CD4-positive, alpha-beta T cell treated with Interleukin-17A for 4 hours (primary cell): Measurements from ENCODE around the gene APOBEC3C.
"Not testable (repeated sequence)": the region's sequence is repeated elsewhere in the genome, so short reads cannot be mapped to it uniquely, and the experiment has no call there.

ENCODE experiments used
- DNase-seq: peaks from one replicate; pipeline ENCODE4 v3.0.0-alpha.2; 2020; ENCODE audit warnings: mixed read lengths

APOBEC3C gene

DNA sequence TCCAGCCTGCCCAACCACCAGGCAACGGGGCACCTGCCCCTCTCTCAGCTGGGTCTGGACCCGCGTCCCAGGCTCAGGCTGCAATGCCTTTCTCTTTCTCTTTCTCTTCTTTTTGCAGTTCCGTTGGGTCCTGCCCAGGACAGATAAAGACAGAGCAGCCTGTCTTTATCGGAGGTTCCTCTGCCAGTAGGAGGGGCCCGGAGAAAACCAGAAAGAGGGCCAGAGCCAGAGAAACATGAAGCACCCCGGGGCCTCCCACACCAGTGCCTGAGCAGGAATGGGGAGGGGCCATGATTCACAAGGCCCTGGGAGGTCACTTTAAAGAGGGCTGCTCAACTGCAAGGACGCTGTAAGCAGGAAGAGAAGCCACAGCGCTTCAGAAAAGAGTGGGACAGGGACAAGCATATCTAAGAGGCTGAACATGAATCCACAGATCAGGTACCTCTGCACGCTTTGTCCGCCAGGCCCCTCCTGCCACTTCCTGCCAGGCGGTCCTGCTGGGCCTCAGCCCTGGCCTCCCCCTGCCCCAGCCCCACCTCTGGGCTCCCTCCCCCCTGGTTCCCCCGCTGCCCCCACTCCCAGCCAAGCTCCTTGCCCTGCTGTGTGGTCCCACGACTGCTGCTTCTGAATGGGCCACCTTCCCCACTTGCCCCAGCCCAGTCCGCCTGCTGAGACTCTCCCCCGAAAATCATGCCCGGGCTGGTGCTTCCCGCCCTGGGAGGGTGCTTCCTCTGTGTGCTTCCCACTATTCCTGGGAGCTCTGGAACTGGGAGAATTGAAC lies at the start of gene APOBEC3C:
Gene APOBEC3C, plus strand, starts transcription at position 316 of the 781 bp plus-strand sequence. Its CDS starts 106 bp downstream, at position 422.
- peak; percentile 84 for DNase-seq

DNA sequence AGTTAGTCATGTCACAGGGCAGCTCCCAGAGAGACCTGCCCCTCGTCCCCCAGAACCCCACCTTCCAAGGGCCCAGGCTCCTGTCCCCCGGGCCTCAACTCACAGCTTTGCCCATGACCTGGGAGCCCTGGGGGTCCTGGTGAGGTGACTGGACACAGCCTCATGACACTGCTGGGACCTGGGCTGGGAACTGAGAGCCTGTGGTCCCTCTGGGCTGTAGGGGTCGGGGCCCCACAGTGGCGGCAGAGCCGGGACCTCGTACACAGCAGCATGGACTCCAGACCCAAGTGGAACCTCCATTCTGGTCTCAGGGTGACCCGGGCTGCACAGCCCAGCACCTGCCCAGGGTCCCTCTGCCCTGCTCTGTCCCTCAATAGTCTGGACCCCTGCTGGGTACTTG lies 49.8 kb upstream of the APOBEC3C start:
- DNase-seq: no peak

DNA sequence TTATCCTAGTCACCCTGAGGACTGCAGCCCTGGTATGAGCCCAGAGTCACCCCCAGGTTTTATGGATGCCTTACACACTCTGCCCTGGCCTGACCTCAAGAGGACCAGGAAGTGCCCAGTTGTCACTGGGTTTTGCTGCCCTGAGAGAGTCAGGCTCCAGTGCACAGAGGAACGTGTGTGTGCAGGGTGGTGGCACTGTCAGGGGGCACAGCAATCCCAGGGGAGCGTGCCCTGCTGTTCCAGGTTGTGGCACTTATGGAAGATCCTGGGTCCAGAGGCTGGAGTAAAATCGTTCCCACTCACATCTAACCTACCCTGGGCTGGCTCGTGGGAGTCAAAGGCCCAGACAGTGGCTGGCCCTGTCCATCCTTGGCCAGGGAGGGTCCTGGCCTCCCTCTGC lies 49.1 kb upstream of the APOBEC3C start:
- DNase-seq: no peak

DNA sequence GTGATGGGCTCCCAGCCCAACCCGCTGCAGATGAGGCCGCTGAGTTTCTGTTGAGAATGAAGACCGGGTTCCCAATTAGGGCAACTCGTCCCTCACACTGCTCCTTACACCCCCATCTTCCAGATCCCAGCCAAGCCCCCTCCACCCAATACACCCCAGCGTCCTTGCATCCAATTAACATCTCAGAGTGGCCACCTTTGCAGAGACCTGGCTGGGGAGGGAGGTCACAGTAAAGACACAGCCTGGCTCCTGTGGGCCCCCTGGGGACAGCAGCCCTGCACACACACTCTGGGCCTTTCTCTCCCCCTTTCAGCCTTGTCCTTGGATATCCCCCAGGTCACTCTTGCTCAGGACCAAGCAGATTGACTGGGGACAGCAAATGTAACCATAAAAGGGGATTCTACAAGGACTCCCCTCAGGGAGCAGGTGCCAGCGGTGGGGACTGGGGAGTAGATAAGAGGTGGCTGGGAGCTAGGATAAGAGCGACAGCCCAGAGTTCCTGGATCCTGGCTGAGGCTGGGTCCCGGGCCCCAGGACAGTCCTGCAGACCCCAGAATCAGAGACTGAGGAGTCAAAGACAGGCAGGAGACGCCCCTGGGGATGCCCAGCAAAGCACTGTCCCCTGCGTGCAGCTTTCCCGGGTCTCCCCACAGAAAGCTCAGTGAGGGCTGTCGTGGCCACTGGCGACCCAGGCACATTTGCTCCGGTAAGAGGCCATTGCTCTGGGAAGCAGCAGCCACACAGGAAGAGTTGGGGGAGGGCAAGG lies 48.3 kb upstream of the APOBEC3C start:
- DNase-seq: no peak

DNA sequence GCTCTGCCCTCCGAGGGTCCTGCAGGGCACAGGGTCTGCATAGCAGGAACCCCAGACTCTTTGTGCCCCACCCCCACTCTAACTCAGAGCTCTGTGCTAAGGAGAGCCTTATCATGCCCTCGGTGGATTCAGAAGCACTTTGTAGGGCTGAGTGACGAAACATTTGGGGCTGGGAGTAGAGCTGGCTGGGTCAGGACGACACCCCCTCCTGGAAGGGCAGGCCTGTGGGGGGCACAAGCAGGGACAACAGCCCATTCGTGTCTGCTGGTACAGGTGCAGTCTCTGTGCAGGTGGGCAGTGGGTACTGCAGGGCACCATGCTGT lies 47.7 kb upstream of the APOBEC3C start:
- DNase-seq: no peak

DNA sequence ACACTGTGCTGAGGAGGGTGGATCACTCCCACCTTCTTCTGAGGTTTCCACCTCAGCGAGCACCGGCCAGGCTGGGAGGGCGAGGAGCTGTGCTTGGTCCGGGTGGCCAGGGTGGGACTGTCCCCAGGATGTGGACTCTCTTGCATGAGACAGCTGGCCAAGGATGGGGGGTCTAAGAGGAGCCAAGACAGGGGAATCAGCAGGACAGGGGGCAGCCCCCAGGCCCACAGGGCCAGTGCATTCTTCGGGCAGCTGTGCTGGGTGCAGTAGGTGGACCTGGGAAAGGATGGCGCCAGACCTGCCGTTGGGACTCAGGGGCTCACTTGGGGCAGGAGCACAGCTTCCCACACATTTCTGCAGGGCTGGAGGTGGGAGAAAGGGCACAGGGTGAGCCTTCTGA lies 47.1 kb upstream of the APOBEC3C start:
- DNase-seq: no peak

DNA sequence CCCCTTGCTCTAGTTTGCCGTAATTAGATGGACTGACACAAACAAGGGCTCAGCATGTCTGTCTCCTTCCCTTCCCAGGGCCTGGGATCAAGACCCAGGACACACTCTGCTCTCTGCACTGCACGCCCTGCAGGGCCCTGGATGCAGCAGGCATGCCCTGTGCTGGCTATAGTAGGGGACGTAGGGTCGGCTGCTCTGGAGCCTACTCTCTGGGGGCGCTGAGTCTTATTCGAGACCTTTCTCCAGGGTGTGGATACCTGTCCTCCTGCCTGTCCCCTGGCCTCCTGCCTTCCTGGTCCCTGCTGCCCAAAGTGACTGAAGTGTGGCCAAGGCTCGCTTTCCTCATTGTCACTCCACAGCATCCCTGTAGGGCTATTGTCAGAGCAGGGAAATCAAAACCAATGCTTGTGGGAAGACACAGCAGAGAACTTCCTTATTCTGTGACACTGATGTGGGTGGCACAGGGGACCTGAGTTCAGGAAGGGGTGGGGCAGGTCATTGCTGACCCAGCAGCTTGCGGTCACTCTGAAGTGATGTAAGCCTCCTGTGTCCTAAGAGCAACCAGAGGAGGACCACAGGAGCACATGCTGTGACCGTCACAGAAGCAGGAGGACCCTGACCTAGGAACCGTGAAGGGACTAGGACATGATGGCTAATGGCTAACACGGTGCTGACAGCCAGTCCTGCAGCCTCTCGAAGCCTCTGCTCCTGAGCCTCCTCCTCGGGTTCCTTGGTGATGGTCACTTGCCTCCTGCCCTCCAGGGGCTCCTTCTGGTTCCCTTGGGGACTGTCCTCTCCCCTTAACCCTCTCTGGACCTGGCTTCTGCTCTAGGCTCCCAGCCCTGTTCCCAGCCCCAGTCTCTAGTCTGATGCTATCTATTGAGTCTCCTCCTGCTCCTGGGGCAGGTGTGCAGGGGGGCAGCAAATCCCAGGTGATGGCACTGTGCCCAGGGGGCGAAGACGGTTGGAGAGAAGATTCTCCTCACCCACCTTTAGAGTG lies 46.3 kb upstream of the APOBEC3C start:
- DNase-seq: no peak

DNA sequence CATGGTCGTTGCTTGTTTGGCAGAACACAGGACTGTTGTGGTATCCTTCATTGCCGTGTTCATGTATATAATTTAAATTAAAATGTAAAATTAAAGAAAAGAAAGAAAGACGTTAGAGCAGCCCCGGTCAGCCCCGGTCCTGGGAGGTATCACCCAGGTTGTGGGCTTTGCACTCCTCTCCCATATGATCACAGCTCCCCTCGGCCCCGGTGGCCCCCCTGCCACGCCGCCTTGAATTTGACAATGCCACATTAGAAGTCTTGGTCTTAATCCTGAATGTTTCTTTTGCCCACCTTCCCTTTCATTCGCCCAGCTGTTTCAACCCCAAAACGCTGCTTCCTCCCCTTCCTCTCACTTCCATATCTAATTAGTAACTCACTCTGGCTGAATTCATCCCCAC lies 45.3 kb upstream of the APOBEC3C start:
- no peak for DNase-seq

DNA sequence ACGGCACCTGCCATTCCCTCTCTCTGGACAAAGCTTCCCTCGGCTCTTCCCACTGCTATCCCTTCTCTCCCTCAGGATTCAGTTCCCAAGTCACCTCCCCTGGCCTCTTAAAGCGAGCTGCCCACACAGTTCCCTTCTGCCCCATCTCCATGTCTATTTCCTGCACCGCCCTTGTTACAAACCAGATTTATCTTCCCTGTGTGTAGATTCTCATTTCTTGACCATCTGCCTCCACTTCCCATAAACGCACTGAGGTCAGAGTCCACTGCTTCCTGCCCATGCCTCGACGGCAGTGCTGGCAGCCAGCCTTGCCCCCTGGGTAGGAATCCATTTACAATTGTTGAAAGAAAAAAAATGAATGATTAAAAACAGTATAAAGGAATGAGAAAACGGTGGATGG lies 43.5 kb upstream of the APOBEC3C start:
- no peak for DNase-seq

DNA sequence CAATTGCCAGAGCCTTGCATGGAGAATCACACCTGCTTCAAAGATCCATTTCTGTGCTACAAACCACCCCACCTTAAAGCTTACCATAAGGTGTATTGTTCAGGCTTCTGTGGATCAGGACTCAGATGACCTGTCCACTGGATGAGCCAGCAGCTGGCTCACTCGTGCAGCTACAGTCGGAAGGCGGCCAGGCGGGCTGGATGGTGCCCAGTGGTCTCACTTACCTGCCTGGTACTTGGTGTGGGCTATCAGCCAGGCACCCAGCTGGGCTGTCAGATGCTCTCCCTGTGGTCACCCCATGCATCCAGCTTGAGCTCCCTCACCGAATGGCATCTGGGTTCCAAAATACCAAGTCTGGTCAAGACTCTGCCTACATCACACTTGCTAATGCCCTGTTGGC lies 42.9 kb upstream of the APOBEC3C start:
- no peak for DNase-seq

DNA sequence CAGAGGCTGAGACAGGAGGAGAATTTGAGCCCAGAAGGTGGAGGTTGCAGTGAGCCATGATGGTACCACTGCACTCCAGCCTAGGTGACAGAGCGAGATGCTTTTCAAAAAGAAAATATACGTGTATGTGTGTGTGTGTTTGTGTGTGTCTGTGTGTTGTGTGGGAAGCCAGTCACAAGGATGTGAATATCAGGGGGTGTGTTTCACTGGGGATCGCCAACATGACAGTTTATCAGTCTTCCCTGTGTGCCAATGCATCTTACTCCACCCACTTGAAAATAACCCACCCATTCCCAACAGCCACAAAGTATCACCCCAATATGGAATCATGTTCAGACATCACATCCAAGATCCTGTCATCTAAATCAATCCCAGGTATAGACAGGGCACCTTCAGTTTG lies 42.3 kb upstream of the APOBEC3C start:
- DNase-seq: no peak

DNA sequence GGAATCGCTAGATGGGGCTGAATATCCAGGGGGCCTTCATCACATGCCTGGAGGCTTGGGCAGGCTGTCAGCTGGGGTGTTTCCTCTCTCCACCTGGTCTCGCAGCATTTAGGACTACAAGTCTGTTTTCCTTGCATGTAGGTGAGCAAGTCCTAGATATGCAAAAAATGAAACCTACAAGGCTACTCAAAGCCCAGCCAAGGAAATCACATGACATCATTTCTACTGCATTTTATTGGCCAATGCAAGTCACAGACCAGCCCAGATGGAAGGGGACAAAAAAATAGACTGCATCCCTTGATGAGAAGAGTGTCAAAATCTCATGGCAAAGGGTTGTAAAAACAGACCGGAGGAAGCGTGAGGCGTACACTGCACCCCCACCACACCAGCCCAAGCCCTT lies 41.5 kb upstream of the APOBEC3C start:
- no peak for DNase-seq

DNA sequence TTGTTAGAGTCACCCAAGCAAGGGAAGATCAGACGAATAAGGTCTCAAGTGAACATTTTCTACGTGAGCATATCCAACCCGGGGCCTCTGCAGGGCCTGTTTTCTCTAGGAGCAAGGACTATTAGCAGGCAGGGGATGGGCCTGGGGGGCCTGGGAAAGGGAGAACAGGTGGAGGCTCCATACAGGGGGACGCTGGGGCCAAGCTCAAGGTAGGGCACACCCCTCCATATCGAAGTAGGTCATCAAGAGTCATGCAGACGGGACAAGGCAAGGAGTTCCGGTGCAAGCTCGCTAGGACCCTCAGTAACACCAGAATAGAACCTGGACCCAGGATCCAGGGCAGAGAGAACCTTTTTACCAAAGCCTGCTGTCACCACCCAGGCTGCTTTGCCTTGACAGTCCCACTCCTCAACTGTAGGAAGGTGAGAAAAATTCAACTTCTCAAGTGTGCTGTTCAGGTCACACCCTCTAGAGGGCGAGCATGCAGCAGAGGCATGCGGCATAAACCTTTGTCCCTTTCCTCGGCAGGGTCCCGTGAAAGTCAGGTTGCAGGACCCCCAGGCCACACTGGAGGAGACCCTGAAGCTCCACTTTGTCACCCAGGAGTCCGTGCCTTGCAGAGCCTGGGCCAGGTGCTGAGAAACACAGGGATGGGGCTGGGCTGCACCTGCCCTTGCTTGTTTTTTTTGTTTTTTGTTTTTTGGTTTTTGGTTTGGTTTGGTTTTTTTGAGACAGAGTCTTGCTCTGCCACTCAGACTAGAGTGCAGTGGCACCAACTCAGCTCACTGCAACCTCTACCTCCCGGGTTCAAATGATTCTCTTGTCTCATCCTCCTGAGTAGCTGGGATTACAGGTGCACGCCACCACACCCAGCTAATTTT lies 40.5 kb upstream of the APOBEC3C start:
- peak; percentile 63 for DNase-seq

DNA sequence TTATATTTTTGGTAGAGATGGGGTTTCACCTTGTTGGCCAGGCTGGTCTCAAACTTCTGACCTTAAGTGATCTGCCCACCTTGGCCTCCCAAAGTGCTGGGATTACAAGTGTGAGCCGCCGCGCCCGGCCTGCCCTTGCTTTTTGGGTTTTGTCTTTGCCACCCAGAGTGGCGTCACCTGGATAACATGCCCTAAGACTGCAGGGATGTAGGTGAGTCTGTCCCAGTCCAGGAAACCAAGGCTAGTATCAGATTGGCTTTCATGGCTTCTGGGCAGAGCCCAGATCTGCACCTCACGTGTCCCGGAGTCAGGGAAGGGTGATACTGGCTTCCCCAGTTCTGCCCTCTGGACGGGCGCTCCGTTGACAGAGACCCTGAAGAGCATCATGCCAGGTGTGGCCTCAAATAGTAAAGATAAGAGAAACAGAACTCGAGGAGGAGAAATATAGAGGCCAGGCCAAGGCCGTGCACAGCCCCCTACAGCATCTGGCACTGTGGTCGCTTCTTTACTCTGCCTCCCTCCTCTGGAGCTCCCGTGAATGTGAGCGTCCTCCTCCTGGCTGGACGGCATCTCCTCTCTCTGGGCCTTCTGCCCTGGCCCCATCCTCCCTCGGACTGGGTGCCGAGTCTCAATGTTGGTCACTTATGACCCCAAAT lies 39.8 kb upstream of the APOBEC3C start:
- no peak for DNase-seq

DNA sequence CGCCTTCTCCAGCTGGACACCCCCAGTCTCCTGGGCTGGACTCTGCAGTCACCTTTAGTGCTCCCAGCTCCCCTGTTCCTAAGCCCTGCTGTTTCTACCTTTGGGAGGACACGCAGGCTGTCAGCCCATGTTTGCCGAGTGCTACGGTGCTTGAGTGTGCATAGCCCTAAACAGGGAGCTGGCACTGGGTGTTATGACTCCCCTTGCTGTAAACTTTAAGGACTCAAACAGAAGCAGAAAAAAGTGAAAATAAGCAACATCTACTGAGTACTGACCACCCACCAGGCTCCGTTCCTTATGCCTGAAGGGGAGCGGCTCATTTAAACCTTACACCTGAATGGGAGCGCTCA lies 39.3 kb upstream of the APOBEC3C start:
- DNase-seq: no peak

DNA sequence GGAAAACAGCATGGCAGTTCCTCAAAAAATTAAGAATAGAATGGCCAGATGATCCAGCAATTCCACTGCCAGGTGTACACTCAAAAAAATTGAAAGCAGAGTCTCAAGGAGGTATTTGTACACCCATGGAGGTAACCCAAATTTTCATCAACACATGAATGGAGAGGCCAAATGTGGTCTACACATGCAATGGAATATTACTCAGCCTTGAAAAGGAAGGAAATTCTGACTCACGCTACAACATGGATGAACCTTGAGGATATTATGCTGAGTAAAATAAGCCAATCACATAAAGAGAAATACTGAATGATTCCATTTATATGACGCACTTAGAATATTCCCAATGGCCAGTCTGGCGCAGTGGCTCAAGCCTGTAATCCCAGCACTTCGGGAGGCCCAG lies 36.8 kb upstream of the APOBEC3C start:
- not testable (repeated sequence) for DNase-seq

DNA sequence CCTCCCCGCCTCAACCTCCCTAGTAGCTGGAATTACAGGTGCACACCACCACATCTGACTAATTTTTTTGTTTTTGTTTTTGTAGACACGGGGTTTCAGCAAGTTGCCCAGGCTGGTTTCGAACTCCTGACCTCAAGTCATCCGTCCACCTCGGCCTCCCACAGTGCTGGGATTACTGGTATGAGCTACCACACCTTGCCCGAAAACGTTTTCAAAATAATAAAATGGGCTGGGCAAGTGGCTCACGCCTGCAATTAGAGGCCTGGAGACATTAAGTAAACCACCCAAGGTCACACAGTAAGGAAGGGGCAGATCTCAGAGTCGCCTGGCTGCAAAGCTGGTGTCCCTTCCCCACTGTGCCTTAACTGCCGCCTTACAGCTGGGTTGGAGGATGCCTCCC lies 33.5 kb upstream of the APOBEC3C start:
- not testable (repeated sequence) for DNase-seq

DNA sequence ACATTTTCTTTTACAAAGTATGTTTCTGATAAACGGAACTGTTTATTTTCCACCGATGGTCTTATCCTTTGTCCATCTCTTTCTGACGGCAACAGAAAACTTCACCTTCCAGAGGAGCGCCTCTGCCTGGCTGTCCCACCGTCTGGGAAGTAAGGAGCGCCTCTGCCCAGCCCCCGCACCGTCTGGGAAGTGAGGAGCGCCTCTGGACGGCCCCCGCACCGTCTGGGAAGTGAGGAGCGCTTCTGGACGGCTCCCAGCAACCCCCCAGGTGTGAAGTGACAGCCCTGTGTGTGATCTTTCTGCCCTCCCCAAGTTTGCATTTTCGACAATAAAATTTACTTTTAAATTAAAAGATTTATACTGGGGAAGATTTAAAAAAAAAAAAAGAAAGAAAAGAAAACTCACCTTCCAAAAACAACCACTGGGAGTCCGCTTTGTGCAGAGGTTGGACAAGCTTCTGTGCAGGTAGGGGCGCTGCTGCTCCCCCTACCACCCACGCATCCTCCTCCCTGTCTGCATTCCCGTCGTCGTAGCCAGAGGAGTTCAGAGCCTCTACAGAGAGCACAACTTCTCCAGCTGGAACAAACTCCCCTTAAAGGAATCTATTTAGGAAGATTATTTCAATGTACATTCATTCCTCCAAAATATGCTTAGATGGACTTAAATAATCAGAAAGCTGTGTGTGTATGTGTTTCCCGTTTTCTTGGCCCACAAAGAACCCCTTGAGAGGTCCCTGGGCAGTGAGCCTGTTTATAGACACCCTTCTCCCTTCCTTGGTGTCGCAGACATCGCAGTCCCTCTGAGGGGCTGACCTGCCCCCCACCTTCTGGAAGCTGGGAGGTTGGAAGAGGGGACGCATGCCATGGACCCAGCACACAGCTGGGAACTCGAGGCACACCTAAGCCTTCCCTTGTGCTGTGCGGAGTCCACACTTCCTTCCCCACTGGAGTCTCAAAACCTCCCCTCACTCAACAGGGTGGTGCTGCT lies 32.8 kb upstream of the APOBEC3C start:
- DNase-seq: peak; percentile 25

DNA sequence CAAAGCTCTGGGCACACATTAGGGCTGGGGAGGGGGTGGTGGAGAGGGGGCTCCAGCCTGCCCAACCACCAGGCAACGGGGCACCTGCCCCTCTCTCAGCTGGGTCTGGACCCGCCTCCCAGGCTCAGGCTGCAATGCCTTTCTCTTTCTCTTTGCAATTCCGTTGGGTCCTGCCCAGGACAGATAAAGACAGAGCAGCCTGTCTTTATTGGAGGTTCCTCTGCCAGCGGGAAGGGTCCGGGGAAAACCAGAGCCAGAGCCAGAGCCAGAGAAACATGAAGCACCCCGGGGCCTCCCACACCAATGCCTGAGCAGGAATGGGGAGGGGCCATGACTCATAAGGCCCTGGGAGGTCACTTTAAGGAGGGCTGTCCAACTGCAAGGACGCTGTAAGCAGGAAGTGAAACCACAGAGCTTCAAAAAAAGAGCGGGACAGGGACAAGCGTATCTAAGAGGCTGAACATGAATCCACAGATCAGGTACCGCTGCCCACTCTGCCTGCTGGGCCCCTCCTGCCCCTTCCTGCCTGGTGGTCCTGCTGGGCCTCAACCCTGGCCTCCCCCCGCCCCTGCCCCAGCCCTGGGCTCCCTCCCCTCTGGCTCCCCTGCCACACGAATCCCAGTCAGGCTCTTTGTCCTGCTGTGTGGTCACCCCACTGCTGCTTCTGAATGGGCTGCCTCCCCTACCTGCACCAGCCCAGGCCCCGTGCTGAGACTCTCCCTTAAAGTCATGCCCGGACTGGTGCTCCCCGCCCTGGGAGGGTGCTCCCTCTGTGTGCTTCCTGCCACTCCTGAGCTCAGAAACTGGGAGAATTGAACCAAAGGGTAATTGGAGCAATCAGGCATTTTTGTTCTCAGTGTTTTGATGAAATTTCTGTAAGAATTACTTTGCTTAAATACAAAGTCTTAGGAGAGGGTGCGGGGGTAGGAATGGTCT lies 31.8 kb upstream of the APOBEC3C start, which contains the start of gene APOBEC3B:
Gene APOBEC3B, plus strand, starts transcription at position 356 of the 936 bp plus-strand sequence. Its CDS starts 107 bp downstream, at position 463.
- DNase-seq: peak; percentile 63
